GM19328 (cell line): ENCODE data around the gene CNIH3.

Experiments used
- ATAC-seq: cut with Tn5 transposase; IDR thresholded peaks from one replicate; pipeline ENCODE4 v1.9.1; 2021; ENCODE audit warnings: mild to moderate bottlenecking, moderate library complexity; ENCODE audit not compliant: unreplicated experiment

The CNIH3 gene

GRCh38 chr1:224739997-224740684 is 124.0 kb downstream of the CNIH3 start:
- peak; percentile 71 for ATAC-seq

GRCh38 chr1:224740685-224741052 is 124.6 kb downstream of the CNIH3 start:
- no peak for ATAC-seq

DNA sequence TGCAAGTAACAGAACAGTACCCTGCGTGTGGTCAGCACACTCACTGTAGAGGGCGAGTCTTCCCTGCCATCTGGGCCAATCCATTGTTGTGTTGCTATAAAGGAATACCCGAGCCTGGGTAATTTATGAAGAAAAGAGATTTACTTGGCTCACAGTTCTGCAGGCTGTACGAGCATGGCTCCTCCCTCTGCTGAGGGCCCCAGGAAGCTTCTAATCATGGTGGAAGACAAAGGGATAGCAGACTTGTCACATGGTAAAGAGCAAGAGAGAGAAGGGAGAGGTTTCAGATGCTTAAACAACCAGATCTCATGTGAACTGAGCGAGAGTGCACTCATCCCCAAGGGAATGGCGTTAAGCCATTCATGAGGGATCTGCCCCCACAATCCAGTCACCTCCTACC is 126.2 kb downstream of the CNIH3 start:
- ATAC-seq: no peak

- ATAC-seq: no peak
Measured at GRCh38 chr1:224743608-224744164, 127.6 kb downstream of the CNIH3 start.

DNA sequence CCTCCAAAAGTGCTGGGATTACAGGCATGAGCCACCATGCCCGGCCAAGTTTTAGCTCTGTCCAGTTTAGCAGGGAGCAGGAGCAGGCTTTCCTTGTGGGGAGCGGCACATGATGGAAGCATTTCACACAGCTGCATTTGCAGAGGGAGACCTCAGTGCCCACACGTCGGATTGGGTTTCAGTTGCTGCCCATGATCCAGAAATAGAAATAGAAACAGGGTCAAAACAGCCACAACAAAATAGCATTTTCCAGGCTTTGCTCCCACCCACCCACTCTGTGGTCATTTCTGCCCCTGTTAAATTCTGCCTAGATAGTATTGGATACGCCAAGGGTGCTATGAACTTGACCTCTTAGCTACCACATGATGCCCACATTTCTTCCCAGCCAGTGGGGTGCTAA is 128.4 kb downstream of the CNIH3 start:
- ATAC-seq: no peak

DNA sequence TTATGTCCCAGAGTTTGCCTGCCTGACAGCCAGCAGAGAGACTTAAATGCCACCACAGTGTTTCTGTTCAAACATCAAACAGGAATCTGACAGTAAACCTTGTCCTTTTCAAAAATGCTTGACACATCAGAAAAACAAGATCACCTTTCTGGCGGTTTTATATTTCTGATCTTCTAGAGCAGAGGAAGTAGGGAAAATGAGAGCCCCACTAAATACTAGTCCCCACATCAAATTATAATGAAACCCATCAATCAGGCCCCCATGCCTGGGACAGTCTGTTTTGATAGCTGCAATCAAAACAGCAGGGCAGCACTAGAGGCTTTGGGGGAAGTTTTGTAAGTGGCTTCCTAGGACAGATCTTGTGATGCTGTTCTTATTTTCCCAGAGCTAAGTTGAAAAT is 129.3 kb downstream of the CNIH3 start:
- no peak for ATAC-seq

GRCh38 chr1:224745924-224746323 is 129.8 kb downstream of the CNIH3 start:
- ATAC-seq: peak; percentile 52

DNA sequence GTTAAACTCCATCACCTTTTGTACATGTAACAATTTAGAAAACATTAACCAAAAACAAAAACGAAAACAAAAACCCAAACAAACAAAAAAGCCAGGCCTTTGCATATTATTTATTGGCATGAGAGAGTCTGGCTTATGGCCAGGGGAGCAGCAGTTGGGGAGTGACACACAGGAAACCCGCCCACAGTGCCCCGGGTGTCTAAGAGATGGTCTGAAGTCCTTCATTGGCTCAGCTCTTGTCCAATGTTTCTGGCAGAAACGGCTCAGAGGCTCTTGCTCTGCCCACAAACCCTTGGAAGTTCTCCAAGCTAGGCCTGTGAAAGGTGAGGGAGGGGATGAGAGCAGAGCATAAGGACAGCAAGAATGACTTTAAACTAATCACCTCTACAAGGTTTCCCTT is 131.5 kb downstream of the CNIH3 start:
- ATAC-seq: peak; percentile 48

DNA sequence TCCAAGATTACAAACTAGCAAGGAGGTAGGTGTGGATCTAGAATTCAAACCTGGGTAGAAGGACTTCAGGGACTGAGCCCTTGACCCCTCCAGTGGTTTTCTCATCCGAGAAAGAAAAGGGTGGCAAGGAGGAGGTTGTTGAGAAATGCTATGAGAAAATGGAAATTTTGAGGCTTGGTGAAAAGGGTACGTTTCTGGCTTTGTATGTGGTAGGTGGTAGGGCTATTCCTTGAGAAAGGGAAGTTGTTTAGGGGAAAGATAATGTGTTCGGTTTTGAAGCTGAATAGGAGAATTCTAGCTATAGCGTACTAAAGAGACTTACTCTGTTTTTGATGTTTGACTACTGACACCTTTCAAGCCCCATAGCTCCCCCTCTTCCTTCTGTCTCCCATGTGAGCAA is 133.8 kb downstream of the CNIH3 start:
- ATAC-seq: no peak

GRCh38 chr1:224751624-224752311 is 135.7 kb downstream of the CNIH3 start:
- ATAC-seq: no peak

DNA sequence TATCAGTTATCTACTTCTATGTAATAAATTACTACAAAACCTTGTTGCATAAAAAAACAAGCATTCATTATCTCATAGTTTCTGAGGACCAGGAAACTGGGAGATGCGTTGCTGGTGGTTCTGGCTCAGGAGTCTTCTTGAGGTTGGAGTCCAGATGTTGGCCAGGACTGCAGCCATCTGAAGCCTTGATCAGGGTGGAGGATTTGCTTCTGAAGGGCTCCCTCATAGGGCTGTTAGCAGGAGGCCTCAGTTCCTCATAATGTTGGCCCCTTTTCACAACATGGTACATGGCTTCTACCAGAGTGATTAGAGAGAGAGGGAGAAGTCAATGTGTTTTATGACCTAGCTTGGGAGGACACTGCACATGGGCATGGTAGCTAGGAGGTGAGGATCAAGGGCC is 137.4 kb downstream of the CNIH3 start:
- ATAC-seq: no peak

DNA sequence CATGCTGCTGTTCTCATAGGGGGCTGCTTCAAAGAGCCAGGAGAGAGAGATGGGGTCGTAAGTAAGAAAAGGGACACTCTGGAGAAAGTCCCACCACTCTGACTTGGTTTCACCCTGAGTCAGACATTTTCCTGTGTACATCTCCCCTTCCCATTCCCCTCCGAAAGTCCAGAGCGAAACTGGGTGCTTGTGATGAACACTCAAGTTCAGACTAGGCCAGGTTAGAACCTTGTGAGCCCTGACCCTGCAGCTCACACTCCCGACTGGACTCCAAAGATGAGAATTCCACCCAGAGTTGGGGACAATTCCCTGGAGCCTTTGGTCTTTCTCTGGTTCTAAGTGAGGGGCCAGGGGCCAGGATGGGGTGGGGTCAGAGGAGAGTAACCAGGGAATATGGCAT is 139.5 kb downstream of the CNIH3 start:
- ATAC-seq: no peak

- no peak for ATAC-seq
Measured at GRCh38 chr1:224757508-224757907, 141.4 kb downstream of the CNIH3 start.

DNA sequence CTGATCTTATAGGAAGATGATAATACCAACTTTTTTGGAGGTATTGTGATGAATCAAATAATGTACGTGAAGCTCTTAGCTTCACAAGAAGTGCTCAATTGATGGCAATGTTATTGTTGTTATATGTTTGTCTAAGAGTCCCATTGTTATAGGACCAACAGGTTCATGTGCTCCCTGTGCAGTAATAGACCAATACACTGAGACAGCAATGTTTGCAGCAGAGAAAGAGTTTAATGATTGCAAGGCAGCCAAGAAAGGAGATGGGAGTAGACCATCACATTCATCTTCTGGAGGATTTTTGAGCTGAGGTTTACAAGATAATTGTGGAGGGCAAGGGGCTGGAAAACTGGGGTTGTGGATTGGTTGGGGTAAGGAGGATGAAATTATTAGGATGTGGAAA is 143.0 kb downstream of the CNIH3 start:
- ATAC-seq: no peak

DNA sequence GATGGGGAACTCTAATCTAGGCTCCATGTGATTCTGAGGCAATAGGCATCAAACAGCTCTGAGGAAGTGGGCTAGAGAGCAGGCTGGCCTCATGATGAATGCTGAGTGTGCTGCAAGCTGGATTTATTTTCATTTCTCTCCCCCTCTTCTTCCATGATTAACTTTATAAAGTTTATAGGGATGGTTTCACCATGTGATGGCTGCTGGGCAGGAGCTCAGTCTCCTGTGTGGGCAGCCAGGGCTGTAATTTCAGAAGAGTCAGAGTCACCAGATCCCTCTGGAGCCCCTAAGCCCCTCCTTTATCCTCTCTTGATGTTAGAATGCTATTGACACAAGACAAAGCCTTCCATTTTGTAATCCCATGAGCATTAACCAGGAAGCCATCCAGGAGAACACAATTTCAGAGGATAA is 143.6 kb downstream of the CNIH3 start:
- ATAC-seq: no peak

DNA sequence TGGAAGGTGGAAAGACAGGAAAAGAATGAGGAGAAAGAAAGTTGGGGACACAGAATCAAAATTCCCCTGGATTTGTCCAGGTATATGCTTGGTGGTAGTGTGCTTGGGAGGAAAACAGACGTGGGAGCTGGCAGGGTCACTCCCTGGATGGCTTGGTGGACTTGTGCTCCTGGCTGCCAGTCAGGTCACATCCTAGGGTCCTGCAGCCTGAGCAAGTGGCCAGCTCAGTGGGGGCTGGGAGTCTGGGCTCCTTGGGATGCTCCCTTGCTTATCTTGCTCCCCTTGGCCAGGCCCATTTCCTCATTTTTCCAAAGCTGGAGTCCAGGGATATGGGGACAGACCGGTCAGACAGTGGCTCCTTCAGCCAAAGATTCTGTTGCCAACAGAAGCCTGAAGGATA is 144.0 kb downstream of the CNIH3 start:
- ATAC-seq: no peak

- ATAC-seq: no peak
Measured at GRCh38 chr1:224761245-224761644, 145.1 kb downstream of the CNIH3 start.

DNA sequence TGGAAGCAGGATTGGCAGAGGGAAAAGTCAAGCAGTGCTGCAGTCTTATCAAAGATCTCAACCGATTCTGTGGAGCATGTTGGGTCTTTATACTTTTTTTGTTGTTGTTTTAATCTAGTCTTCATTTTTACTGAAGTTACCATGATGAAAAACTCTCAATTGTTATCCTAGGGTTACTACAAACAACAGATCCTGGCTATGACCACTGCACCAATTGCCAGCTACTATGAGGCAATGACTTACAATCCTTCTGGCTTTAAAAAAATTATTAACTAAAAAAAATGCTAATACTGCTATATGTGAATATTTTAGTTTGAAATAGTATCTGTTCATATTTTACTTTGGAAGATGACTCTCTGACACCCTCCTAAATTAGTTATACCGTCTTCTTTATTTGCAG is 145.9 kb downstream of the CNIH3 start:
- no peak for ATAC-seq

- ATAC-seq: no peak
Measured at GRCh38 chr1:224762701-224763100, 146.6 kb downstream of the CNIH3 start.

DNA sequence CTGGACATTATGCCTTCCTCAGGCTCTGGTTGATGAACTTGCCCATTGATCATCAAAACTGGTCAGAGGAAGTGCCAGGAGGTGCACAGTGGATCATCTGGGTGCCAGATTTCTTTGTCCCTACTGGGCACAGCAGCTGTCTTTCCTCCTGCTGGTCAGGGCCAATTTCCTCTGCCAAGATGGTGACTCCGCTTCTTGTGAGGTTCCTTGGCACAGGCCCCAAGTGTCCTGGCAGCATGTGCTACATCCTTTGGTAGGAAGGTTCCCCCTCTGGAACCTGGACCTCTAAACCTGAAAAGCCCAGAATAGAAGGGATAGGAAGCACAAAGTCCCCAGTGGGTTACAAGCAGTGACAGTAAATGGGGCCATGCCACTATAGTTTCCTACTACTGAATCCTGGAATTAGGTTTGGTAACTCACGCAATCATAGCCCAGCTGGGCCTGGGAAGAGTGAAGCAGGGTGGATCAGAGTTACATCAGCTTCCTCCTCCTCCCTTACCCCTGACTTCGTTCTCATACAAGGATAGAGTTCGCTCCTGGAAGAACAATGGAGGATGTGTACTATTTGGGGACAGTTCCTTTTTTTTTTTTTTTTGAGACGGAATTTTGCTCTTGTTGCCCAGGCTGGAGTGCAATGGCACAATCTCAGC is 147.1 kb downstream of the CNIH3 start:
- no peak for ATAC-seq

DNA sequence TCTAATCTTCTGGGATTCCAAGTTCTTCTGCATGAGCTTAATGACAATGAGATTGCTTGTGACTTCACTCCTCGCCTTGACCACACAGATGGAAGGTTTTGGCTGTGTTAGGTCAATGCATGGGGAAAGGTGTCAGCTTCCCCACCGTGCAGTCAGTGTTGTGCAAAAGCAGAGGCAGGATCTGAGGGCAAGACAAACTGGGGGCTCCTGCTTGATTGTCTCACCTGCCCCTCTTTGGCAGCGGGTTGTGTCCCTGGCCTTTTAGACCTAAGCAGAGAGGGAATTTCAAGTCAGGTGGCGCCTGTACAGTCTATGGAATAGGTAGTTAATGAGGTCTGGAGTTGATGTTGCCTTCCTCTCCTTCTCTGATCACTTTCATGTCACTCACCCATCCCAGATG is 150.1 kb downstream of the CNIH3 start:
- no peak for ATAC-seq

DNA sequence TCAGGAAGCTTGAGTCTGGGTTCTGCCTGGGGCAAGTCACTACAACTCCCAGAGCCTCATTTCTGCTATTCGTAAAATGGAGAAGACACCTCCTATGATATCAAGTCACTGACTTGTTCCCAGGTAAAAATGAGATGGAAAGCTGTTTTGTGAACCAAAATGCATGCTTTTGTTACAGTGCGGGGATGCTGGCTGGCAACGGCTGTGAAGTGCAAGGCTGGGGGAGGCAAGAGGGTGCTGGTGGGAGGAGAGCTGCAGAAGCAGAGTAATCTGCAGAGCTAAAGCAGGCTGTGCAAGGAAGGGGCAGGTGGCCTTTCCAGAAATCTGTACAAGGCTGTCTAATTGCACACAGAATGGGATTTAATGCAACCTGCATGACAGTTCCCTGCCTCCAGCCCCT is 150.9 kb downstream of the CNIH3 start:
- no peak for ATAC-seq
